ENCODE data around the gene THSD4.
A peak's percentile ranks its signal among the peaks of the same experiment; 100 is the strongest.

THSD4 gene

GRCh38 chr15:71798641-71799040 lies 683.4 kb downstream of the THSD4 start:
- no peak overlapping the region for H3K4me3 ChIP-seq (ENCODE audit: low read length)
- DNase-seq (ENCODE audit: low read depth, low spot score), result no peak

- DNase-seq (ENCODE audit: low read depth, low spot score), result no peak
- H3K4me3 ChIP-seq (ENCODE audit: low read length), result no peak overlapping the region
Observed at GRCh38 chr15:71800190-71800589, 684.9 kb downstream of the THSD4 start.

GRCh38 chr15:71800835-71801745 lies 685.8 kb downstream of the THSD4 start:
- no peak overlapping the region for H3K4me3 ChIP-seq (ENCODE audit: low read length)
- DNase-seq (ENCODE audit: low read depth, low spot score), result peak; percentile 41

GRCh38 chr15:71801935-71802655 lies 686.8 kb downstream of the THSD4 start:
- no peak overlapping the region for H3K4me3 ChIP-seq (ENCODE audit: low read length)
- DNase-seq (ENCODE audit: low read depth, low spot score), result no peak

- no peak overlapping the region for H3K4me3 ChIP-seq (ENCODE audit: low read length)
- DNase-seq (ENCODE audit: low read depth, low spot score), result no peak
Observed at GRCh38 chr15:71802770-71803169, 687.5 kb downstream of the THSD4 start.

GRCh38 chr15:71804226-71804625 lies 689.0 kb downstream of the THSD4 start:
- no peak overlapping the region for H3K4me3 ChIP-seq (ENCODE audit: low read length)
- DNase-seq (ENCODE audit: low read depth, low spot score), result no peak

- H3K4me3 ChIP-seq (ENCODE audit: low read length), result no peak overlapping the region
- DNase-seq (ENCODE audit: low read depth, low spot score), result no peak
Observed at GRCh38 chr15:71804695-71805470, 689.6 kb downstream of the THSD4 start.

- no peak for DNase-seq (ENCODE audit: low read depth, low spot score)
- no peak overlapping the region for H3K4me3 ChIP-seq (ENCODE audit: low read length)
Observed at GRCh38 chr15:71806452-71806931, 691.2 kb downstream of the THSD4 start.

- no peak overlapping the region for H3K4me3 ChIP-seq (ENCODE audit: low read length)
- DNase-seq (ENCODE audit: low read depth, low spot score), result no peak
Observed at GRCh38 chr15:71807125-71807629, 691.9 kb downstream of the THSD4 start.

- no peak for DNase-seq (ENCODE audit: low read depth, low spot score)
- no peak overlapping the region for H3K4me3 ChIP-seq (ENCODE audit: low read length)
Observed at GRCh38 chr15:71807691-71808091, 692.4 kb downstream of the THSD4 start.

GRCh38 chr15:71808311-71809020 lies 693.2 kb downstream of the THSD4 start:
- no peak for DNase-seq (ENCODE audit: low read depth, low spot score)
- no peak overlapping the region for H3K4me3 ChIP-seq (ENCODE audit: low read length)

GRCh38 chr15:71809346-71809745 lies 694.1 kb downstream of the THSD4 start:
- H3K4me3 ChIP-seq (ENCODE audit: low read length), result no peak overlapping the region
- DNase-seq (ENCODE audit: low read depth, low spot score), result no peak

- no peak for DNase-seq (ENCODE audit: low read depth, low spot score)
- H3K4me3 ChIP-seq (ENCODE audit: low read length), result no peak within 1 kb of the TSS
Observed at GRCh38 chr15:71810256-71811035, 695.2 kb downstream of the THSD4 start, which contains the start of gene NR2E3. Gene NR2E3, plus strand, starts transcription at chr15:71810554. Its CDS starts 190 bp downstream, at chr15:71810744.

- DNase-seq (ENCODE audit: low read depth, low spot score), result no peak
- H3K4me3 ChIP-seq (ENCODE audit: low read length), result no peak overlapping the region
Observed at GRCh38 chr15:71811036-71811736, 695.9 kb downstream of the THSD4 start.

GRCh38 chr15:71811752-71812735 lies 696.8 kb downstream of the THSD4 start:
- no peak for DNase-seq (ENCODE audit: low read depth, low spot score)
- no peak overlapping the region for H3K4me3 ChIP-seq (ENCODE audit: low read length)

Measured in Jurkat, Clone E6-1 (cell line).